Activated CD4-positive, alpha-beta T cell treated with anti-CD3 and anti-CD28 coated beads for 48 hours (primary cell): ENCODE measurements around the gene PTMS.
A peak's percentile ranks its signal among the peaks of the same experiment; 100 is the strongest.

Experiments used
- DNase-seq: peaks from one replicate; pipeline ENCODE4 v3.0.0-alpha.2; 2020

PTMS gene

GRCh38 chr12:6790496-6791150, 24.5 kb downstream of the PTMS start:
- peak; percentile 73 for DNase-seq

GRCh38 chr12:6791931-6792520, 25.9 kb downstream of the PTMS start:
- DNase-seq, result no peak

GRCh38 chr12:6792522-6793201, 26.5 kb downstream of the PTMS start:
- DNase-seq, result no peak

GRCh38 chr12:6795088-6795487, 28.9 kb downstream of the PTMS start:
- no peak for DNase-seq

GRCh38 chr12:6796576-6796975, 30.4 kb downstream of the PTMS start:
- DNase-seq, result no peak

- no peak for DNase-seq
Observed at GRCh38 chr12:6799147-6799546, 33.0 kb downstream of the PTMS start.

GRCh38 chr12:6807170-6807569, 41.0 kb downstream of the PTMS start:
- DNase-seq, result no peak

- no peak for DNase-seq
Observed at GRCh38 chr12:6809056-6809455, 42.9 kb downstream of the PTMS start.

- no peak for DNase-seq
Observed at GRCh38 chr12:6810758-6811157, 44.6 kb downstream of the PTMS start.

- no peak for DNase-seq
Observed at GRCh38 chr12:6813363-6813762, 47.2 kb downstream of the PTMS start.

GRCh38 chr12:6816598-6816997, 50.4 kb downstream of the PTMS start:
- no peak for DNase-seq

GRCh38 chr12:6817098-6817497, 50.9 kb downstream of the PTMS start:
- no peak for DNase-seq

- DNase-seq, result no peak
Observed at GRCh38 chr12:6817662-6818157, 51.5 kb downstream of the PTMS start.

- no peak for DNase-seq
Observed at GRCh38 chr12:6818222-6818621, 52.1 kb downstream of the PTMS start.

GRCh38 chr12:6818645-6819044, 52.5 kb downstream of the PTMS start:
- DNase-seq, result no peak

- DNase-seq, result no peak
Observed at GRCh38 chr12:6819106-6820030, 53.2 kb downstream of the PTMS start.

- DNase-seq, result no peak
Observed at GRCh38 chr12:6820166-6820565, 54.0 kb downstream of the PTMS start.
